MM.1S (cell line): ENCODE measurements around the gene TNKS1BP1.
"Not testable (repeated sequence)": the region's sequence is repeated elsewhere in the genome, so short reads cannot be mapped to it uniquely, and the experiment has no call there.

Source experiments
- DNase-seq: peaks from one replicate; pipeline ENCODE4 v3.0.0-alpha.2; 2015
- H2AFZ ChIP-seq: fragments of 300-600 bp; sonication (generic); 2 replicates; pipeline ENCODE4 v1.6.0; 2016; ENCODE audit warnings: antibody characterized with exemption, low read length
- H3F3A ChIP-seq: fragments of 300-600 bp; sonication (generic); 2 replicates; pipeline ENCODE4 v1.6.1; 2016; ENCODE audit warnings: mild to moderate bottlenecking, antibody characterized with exemption, low read length, moderate library complexity, mixed read lengths; ENCODE audit not compliant: insufficient read depth
- H3K27ac ChIP-seq: fragments of 300-600 bp; sonication (generic); 2 replicates; pipeline ENCODE4 v1.5.1; 2016; ENCODE audit warnings: mild to moderate bottlenecking, low read length
- H3K27me3 ChIP-seq: fragments of 300-600 bp; sonication (generic); replicated peaks from 2 replicates; pipeline ENCODE4 v1.6.0; 2016; ENCODE audit warnings: low read length; ENCODE audit not compliant: insufficient read depth
- H3K36me3 ChIP-seq: fragments of 300-600 bp; sonication (generic); replicated peaks from 2 replicates; pipeline ENCODE4 v1.6.1; 2016; ENCODE audit warnings: mild to moderate bottlenecking, low read length, mixed read lengths; ENCODE audit not compliant: insufficient read depth
- H3K4me1 ChIP-seq: fragments of 300-600 bp; sonication (generic); 2 replicates; pipeline ENCODE4 v1.6.1; 2016; ENCODE audit warnings: low read length, mixed read lengths
- H3K4me2 ChIP-seq: fragments of 300-600 bp; sonication (generic); 2 replicates; pipeline ENCODE4 v1.6.0; 2016; ENCODE audit warnings: low read depth, low read length
- H3K4me3 ChIP-seq: fragments of 300-600 bp; sonication (generic); 2 replicates; pipeline ENCODE4 v1.5.1; 2016; ENCODE audit warnings: low read length, mixed read lengths
- H3K79me2 ChIP-seq: fragments of 300-600 bp; sonication (generic); 2 replicates; pipeline ENCODE4 v1.6.1; 2016; ENCODE audit warnings: mixed run types, low read length, mixed read lengths
- H3K9ac ChIP-seq: fragments of 300-600 bp; sonication (generic); 2 replicates; pipeline ENCODE4 v1.6.1; 2016; ENCODE audit warnings: low read length, mixed read lengths
- H3K9me2 ChIP-seq: fragments of 300-600 bp; sonication (generic); replicated peaks from 2 replicates; pipeline ENCODE4 v1.6.1; 2016; ENCODE audit warnings: mild to moderate bottlenecking, low read length, mixed read lengths; ENCODE audit not compliant: insufficient read depth
- H3K9me3 ChIP-seq: fragments of 300-600 bp; sonication (generic); replicated peaks from 2 replicates; pipeline ENCODE4 v1.6.1; 2016; ENCODE audit warnings: mild to moderate bottlenecking, low read length, mixed read lengths; ENCODE audit not compliant: insufficient read depth
- H4K20me1 ChIP-seq: fragments of 300-600 bp; sonication (generic); 2 replicates; pipeline ENCODE4 v1.6.1; 2016; ENCODE audit warnings: mild to moderate bottlenecking, low read length, moderate library complexity, mixed read lengths; ENCODE audit not compliant: insufficient read depth
- EZH2 ChIP-seq: fragments of 300-600 bp; sonication (generic); optimal IDR thresholded peaks from 2 replicates; pipeline ENCODE3; 2017; ENCODE audit warnings: low read depth, mild to moderate bottlenecking, antibody characterized with exemption, low read length, mixed read lengths
- EZH2phosphoT487 ChIP-seq: fragments of 300-600 bp; sonication (generic); IDR thresholded peaks from 2 replicates; pipeline ENCODE4 v1.6.1; 2018; ENCODE audit warnings: antibody characterized with exemption, low read length
- TF ChIP-seq, protein P1 (sequence below): fragments of 300-600 bp; sonication (generic); IDR thresholded peaks from 2 replicates; pipeline ENCODE4 v1.5.1; 2016; ENCODE audit warnings: antibody characterized with exemption, low read length, mixed read lengths

TNKS1BP1 gene

DNA sequence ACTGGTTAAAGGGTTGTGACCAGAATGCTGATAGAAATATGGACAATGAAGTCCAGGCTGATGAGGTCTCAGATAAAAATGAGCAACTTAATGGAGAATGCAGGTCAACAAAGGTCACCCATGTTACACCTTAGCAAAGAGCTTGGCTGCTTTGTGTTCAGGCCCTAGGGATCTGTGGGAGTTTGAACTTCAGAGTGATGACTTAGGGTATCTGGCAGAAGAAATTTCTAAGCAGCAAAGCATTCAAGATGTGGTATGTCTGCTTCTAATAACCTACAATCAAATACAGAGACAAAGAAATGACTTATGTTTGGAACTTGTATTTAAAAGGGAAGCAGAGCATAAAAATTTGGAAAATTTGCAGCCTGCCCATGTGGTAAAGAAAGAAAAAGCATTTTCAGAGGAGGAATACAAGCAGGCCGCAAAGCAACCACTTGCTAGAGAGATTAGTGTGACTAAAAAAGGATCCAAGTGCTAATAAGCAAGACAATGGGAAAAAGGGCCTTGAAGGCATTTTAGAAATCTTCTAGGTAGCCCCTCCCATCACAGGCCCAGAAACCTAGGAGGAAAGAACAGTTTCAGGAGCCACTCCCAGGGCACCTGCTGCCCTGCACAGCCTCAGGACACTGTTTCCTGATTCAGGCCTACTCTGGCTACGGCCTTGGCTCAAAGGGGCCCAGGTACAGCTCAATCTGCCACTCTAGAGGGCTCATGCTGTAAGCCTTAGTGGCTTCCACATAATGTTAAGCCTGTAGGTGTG is 41.3 kb downstream of the TNKS1BP1 start:
- H3K36me3 ChIP-seq, result no peaks in the 10 kb centered on the region
- H3K9ac ChIP-seq, result no peak overlapping the region
- no peaks in the 10 kb centered on the region for H3K79me2 ChIP-seq
- H3K27me3 ChIP-seq, result no peaks in the 10 kb centered on the region
- TF ChIP-seq EZH2, result no peak
- TF ChIP-seq, protein P1, sequence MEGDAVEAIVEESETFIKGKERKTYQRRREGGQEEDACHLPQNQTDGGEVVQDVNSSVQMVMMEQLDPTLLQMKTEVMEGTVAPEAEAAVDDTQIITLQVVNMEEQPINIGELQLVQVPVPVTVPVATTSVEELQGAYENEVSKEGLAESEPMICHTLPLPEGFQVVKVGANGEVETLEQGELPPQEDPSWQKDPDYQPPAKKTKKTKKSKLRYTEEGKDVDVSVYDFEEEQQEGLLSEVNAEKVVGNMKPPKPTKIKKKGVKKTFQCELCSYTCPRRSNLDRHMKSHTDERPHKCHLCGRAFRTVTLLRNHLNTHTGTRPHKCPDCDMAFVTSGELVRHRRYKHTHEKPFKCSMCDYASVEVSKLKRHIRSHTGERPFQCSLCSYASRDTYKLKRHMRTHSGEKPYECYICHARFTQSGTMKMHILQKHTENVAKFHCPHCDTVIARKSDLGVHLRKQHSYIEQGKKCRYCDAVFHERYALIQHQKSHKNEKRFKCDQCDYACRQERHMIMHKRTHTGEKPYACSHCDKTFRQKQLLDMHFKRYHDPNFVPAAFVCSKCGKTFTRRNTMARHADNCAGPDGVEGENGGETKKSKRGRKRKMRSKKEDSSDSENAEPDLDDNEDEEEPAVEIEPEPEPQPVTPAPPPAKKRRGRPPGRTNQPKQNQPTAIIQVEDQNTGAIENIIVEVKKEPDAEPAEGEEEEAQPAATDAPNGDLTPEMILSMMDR, result no peak
- no peak for TF ChIP-seq EZH2phosphoT487
- no peaks in the 10 kb centered on the region for H3K9me3 ChIP-seq
- no peaks in the 10 kb centered on the region for H3K4me1 ChIP-seq
- no peaks in the 10 kb centered on the region for H3K9me2 ChIP-seq
- H3K4me3 ChIP-seq, result no peak overlapping the region
- no peak overlapping the region for H2AFZ ChIP-seq
- no peaks in the 10 kb centered on the region for H3F3A ChIP-seq
- no peak for DNase-seq
- H3K27ac ChIP-seq, result no peak overlapping the region
- H3K4me2 ChIP-seq, result no peak overlapping the region
- H4K20me1 ChIP-seq, result no peaks in the 10 kb centered on the region

DNA sequence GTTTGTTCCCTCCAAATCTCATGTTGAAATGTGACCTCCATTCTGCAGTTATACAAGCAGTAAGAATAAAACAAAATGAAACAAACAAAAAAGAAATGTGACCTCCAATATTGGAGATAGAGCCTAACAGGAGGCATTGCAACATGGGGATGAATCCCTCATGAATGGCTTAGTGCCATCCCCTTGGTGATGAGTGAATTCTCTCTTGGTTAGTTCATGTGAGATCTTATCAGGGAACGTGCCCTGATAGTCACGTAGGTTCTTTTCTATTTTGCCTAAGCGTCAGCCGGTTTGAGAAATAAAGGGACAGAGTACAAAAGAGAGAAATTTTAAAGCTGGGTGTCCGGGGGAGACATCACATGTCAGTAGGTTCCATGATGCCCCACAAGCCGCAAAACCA is 43.2 kb downstream of the TNKS1BP1 start:
- not testable (repeated sequence) for H3K4me1 ChIP-seq, DNase-seq, H3K79me2 ChIP-seq, H3K4me3 ChIP-seq, H2AFZ ChIP-seq, H3K9ac ChIP-seq, H3K36me3 ChIP-seq, H3K9me2 ChIP-seq, H3K9me3 ChIP-seq, H3K4me2 ChIP-seq, H3F3A ChIP-seq, H4K20me1 ChIP-seq, H3K27me3 ChIP-seq, H3K27ac ChIP-seq

DNA sequence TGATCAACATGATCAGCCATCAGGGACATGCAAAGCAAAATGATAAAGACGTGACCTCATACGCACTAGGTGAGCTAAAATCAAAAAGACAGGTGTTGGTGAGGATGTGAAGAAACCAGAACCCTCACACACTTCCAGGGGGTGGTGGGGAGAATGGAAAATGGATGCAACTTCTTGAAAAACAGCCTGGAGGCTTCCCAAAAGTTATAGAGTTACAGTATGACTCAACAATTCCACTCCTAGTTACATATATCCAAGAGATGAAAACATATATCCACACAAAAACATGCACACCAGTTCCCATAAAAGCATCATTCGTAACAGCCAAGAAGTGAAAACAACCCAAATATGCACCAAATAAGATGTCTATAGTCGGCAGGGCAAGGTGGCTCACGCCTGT is 45.6 kb downstream of the TNKS1BP1 start:
- Histone ChIP-seq H3K27me3 (no peaks in the 10 kb centered on the region), H3K4me3 (no peak overlapping the region), H3K27ac (no peak overlapping the region), H3K4me2 (no peak overlapping the region), H4K20me1 (no peaks in the 10 kb centered on the region), H3K79me2 (no peaks in the 10 kb centered on the region), H3K9me3 (no peaks in the 10 kb centered on the region), H3K9ac (no peak overlapping the region), H2AFZ (no peak overlapping the region), H3K4me1 (no peaks in the 10 kb centered on the region), H3F3A (no peaks in the 10 kb centered on the region), H3K9me2 (no peaks in the 10 kb centered on the region), H3K36me3 (no peaks in the 10 kb centered on the region)
- no peak for DNase-seq
- TF ChIP-seq EZH2phosphoT487 (no peak), EZH2 (no peak)
- TF ChIP-seq, protein P1, result no peak

DNA sequence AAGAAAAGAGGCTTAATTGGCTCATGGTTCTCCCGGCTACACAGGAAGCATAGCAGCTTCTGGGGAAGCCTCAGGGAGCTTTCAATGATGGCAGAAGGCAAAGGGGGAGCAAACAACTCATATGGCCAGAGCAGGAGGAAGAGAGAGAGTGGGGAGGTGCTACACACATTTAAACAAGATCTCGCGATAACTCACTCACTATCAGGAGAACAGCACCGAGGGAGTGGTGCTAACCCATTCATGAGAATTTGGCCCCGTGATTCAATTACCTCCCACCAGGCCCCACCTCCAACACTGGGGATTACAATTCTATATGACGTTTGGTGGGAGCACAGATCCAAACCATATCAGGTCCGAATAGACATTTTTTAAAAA is 46.0 kb downstream of the TNKS1BP1 start:
- Histone ChIP-seq H3F3A (no peaks in the 10 kb centered on the region), H2AFZ (no peak overlapping the region), H4K20me1 (no peaks in the 10 kb centered on the region), H3K27me3 (no peaks in the 10 kb centered on the region), H3K79me2 (no peaks in the 10 kb centered on the region), H3K9me3 (no peaks in the 10 kb centered on the region), H3K4me2 (no peak overlapping the region), H3K9ac (no peak overlapping the region), H3K36me3 (no peaks in the 10 kb centered on the region), H3K27ac (no peak overlapping the region), H3K4me3 (no peak overlapping the region), H3K4me1 (no peaks in the 10 kb centered on the region), H3K9me2 (no peaks in the 10 kb centered on the region)
- no peak for DNase-seq
- no peak for TF ChIP-seq EZH2phosphoT487
- TF ChIP-seq, protein P1, result no peak
- no peak for TF ChIP-seq EZH2
